SH-SY5Y (cell line): ENCODE measurements around the gene NANOS2.

ENCODE experiments used
- GATA2 ChIP-seq: IDR thresholded peaks from 2 replicates; pipeline ENCODE4 v1.6.1; 2011; ENCODE audit warnings: mild to moderate bottlenecking, low read depth, low read length
- GATA3 ChIP-seq: IDR thresholded peaks from 2 replicates; pipeline ENCODE4 v1.6.1; 2011; ENCODE audit warnings: low read depth, mild to moderate bottlenecking, low read length, moderate library complexity

Gene NANOS2

DNA sequence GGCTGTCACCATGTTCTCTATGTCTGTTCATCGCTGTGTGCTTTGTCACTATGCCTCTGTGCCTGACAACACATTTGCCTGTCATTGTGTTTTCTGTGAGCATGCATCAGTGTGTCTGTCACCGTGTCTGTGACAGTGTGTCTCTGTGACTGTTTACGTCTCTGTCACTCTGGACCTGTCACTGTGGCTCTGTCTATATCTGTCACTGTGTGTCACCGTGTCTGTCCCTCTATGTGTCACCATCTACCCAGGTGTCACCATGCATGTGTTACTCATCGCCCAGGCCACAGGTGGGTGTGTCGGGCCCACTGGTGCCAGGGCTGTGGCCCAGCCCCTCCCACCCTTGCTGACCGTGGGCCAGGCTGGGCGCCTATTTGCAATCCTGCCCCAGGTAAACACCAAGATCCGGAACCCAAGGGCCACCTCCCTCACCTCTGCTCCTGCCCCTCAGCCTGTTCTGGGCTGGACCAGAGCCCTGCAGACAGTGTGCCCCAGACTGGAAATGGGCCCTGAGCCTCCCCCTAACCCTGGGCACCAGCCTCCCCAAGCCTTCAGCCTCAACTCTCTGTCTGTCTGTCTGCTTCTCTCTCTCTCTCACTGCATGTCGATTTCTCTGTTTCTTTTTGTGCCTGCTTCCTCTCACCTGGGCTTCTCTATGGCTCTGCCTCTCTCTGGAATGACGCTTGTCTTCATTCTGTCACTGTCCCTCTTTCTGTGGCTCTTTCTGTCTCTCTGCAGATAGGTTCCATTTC, 36.4 kb downstream of the NANOS2 start:
- TF ChIP-seq GATA2 = no peak
- TF ChIP-seq GATA3 = no peak

DNA sequence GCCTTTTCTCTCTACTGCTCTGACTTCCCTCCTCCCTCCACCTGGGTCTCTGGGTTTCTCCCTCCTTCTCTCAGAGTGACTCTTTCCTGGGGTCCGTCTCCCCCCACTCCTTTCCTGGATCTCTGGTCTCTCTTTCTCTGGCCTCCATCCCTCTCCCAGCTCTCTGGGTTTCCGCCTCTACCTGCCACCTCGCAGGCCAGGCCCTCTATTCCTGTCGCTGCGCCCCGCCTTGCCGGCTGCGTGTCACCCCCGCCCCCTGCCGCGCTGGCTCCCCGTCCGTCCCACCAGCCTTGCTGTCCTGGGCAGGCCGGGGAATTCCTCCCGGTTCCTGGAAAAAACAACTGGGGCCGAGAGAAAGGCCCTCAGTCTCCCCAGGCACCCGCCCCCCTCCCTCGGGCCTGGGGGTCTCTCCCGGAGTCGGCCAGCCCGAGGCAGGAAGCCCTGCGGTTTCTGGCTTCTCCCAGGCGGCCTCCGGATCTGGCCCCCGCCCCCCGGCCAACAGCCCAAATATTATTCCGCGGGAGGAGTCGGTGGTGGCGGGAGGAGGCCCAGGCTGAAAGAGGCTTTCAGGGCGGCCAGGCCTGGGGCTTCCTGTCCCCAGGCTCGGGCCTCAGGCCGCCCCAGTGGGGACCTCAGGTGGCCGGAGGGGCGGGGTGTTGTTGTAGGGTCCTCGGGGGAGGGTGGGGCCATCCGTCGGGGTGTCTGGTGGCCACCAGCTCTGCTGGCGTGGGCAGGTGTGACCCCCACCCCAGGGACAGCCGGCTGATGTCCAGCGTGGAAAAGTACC, 38.0 kb downstream of the NANOS2 start:
- no peak for TF ChIP-seq GATA3
- TF ChIP-seq GATA2 = no peak

DNA sequence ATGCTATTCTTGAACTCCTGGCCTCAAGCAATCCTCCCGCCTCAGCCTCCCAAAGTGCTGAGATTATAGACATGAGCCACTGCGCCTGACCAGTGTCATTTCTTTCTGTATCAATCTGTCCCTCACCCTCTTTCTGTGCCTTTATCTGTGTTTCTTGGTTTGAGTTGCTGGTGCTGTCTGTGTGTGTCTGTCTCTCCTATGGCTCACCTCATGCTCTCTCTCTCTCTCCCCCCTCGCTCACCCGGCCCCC, 38.5 kb downstream of the NANOS2 start:
- TF ChIP-seq GATA2 (no peak), GATA3 (no peak)

DNA sequence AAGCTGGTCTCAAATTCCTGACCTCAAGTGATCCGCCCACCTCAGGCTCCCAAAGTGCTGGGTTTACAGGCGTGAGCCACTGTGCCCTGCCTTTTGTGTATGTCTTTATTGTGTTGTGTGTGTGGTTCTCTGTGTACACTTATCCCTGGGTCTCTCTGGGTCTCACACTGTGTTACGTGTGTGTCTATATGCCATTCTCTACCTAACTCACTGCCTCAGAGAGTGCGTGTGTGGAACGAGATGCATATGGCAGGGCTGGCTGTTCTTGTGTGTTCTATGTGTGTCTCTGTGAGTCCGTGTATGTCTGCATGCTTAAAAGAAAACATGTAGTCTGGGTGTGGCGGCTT, 40.0 kb downstream of the NANOS2 start:
- TF ChIP-seq GATA3 (no peak), GATA2 (no peak)

DNA sequence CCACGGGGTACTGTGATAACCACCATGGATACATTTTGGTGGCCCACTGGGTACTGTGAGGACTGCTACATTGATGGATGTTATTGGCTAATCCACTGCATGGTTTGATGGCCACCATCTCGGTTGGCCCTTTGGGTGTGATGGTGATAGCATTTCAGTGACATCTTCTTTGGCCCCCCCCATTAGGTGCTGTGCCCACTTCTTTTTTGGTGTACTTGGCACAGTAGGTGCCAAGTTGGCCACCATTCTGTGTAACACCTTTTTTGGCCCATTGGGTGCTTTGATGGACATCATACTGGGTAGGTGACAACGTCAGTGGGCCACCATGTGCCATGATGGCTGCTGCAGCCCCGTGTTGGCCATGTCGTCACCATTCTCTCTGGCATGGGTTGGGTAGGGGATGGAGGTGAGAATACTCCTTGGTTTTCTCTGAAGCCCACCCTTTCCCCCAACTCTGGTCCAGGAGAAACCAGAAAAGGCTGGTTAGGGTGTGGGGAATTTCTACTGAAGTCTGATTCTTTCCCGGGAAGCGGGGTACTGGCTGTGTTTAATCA, 41.3 kb downstream of the NANOS2 start:
- TF ChIP-seq GATA2 (no peak), GATA3 (no peak)

DNA sequence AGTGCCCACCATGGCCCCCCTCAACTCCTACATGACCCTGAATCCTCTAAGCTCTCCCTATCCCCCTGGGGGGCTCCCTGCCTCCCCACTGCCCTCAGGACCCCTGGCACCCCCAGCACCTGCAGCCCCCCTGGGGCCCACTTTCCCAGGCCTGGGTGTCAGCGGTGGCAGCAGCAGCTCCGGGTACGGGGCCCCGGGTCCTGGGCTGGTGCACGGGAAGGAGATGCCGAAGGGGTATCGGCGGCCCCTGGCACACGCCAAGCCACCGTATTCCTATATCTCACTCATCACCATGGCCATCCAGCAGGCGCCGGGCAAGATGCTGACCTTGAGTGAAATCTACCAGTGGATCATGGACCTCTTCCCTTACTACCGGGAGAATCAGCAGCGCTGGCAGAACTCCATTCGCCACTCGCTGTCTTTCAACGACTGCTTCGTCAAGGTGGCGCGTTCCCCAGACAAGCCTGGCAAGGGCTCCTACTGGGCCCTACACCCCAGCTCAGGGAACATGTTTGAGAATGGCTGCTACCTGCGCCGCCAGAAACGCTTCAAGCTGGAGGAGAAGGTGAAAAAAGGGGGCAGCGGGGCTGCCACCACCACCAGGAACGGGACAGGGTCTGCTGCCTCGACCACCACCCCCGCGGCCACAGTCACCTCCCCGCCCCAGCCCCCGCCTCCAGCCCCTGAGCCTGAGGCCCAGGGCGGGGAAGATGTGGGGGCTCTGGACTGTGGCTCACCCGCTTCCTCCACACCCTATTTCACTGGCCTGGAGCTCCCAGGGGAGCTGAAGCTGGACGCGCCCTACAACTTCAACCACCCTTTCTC, 42.3 kb downstream of the NANOS2 start:
- TF ChIP-seq GATA3 (no peak), GATA2 (no peak)

DNA sequence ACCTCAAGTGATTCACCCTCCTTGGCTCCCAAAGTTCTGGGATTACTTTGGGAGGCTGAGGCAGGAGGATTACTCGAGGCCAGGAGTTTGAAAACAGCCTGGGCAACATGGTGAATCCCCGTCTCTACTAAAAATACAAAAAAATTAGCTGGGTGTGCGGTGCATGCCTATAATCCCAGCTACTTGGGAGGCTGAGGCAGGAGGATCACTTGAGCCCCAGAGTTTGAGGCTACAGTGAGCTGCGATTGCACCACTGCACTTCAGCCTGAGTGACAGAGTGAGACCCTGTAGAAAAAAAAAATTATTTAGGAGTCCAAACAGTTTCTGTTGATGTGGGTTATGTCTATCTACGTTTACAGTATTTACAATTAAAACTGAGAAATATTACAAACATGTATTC, 43.8 kb downstream of the NANOS2 start:
- no peak for TF ChIP-seq GATA2
- TF ChIP-seq GATA3 = no peak

DNA sequence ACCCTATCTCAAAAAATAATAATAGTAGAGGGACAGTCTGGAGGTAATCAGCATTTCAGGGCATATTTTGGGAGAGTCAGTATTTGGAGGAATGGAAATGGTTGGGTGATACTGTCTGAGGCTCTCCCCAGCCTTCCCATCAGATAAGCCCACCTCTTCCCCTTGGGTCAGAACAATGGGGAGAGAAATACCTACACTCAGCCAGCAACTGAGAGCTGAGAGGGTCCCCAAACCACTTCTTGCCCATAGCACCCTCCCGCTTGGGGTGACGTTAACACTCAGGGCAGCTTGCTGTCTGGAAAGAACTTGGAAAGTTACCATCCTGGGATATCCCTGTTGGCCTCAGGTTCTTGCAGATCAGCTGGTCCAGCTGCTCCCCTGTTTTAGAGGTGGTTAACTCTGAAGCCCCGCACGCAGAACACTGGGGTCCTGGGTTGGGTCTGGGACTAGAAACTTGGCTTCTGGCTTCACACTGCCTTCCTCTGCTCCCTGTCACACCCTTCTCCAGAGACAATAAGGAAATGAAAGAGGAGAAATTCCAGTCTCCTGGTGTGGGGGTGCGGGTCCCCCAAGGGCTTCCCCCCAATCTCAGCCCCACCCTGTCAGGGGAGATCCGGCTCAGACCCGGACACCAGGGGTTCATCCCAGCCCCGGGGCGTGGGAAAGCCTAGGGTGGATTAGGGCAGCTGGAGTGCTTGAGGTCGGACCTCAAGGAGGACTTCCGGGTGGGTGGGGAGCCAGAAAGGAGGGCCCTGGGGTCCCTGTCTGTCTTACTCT, 48.0 kb downstream of the NANOS2 start:
- TF ChIP-seq GATA3 (no peak), GATA2 (no peak)

DNA sequence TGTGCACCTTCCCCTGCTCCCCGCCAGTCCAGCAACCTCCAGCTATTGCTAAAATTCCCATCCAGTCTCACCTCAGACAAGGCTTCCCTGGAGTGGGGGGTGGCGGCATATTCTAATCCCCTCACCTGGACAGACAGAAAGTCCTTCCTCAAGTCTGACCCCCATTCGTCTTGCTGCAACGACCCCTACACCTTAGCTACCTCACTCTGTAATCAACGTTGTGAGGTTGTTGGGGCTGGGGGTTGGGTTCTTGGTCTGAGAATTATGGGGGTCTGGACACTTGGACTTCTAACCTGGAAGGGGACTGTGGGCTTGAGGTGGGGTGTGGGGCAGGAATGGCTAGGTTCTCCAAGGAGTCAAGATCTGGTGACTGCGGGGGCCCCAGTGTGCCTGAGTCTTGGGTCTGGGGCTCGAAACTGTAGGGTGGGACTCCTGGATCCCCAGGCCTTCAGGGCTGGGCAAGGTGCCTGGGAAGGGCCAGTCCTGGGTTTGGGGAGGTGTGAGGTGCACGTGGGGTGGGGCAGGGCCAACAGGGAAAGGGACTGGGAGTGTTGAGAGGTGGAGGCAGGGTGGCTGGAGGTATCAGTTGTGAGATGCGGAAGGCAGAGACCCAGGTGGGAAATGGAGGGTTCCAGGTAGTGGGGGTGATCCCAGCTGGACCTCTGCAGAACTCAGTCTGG, 49.2 kb downstream of the NANOS2 start:
- no peak for TF ChIP-seq GATA3
- no peak for TF ChIP-seq GATA2

DNA sequence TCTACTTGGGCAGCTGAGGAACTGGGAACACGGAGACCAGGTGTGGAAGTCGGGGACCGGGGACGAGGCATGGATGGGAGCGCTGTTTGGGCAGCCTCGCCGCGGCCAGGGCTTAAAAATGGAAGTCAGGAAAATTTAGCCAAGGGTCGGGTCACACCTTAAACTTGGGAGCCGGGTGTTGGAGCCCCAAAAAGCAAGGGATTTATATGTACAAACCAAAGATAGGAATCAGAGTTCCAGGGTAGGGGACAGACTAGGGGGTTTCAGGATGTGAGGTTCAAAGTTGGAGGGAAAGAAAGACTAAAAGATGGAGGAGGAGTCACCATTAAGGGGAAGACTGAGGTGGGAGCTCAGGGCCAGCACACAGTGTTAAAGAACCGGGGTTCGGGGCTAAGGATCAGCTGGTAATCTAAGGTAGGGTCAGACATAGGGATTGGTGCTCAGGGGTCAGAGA, 49.9 kb downstream of the NANOS2 start:
- no peak for TF ChIP-seq GATA3
- no peak for TF ChIP-seq GATA2

DNA sequence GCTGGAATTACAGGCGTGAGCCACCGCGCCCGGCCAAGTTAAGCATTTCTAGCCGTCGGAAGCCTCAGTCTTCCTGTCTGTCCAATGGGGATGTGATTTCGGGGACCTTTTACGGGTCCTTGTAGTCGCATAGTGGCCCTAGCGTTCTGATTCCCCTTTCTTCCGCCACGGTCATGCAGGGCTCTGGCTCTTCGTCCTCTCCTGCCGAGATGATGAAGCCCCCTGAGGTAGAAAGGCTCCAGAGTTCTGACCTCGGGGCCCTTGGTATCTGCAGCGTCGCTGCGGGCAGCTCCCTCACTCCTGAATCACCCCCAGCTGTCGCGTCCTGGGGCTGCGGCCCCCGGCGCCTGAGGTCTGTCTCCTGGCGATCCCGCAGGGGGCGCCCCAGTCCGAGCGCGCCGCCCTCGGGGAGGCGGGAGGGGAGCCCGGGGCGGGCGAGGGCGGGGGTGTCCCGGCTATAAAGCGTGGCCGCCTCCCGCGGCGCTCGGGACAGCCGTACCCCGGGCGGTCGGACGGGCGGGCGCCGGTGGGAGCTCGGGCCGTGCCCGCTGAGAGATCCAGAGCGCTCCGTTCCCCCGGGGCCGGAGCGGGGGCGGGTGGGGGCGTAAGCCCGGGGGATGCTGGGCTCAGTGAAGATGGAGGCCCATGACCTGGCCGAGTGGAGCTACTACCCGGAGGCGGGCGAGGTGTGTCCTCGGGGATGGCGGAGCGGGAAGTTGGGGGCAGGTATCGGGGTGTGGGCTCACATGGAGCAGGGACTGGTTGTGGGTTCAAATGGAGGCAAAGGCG, 50.5 kb downstream of the NANOS2 start, which contains the start of gene FOXA3:
Gene FOXA3, plus strand, starts transcription at position 487 of the 789 bp plus-strand sequence. Its CDS starts 131 bp downstream, at position 618.
- no peak for TF ChIP-seq GATA2
- TF ChIP-seq GATA3 = no peak

DNA sequence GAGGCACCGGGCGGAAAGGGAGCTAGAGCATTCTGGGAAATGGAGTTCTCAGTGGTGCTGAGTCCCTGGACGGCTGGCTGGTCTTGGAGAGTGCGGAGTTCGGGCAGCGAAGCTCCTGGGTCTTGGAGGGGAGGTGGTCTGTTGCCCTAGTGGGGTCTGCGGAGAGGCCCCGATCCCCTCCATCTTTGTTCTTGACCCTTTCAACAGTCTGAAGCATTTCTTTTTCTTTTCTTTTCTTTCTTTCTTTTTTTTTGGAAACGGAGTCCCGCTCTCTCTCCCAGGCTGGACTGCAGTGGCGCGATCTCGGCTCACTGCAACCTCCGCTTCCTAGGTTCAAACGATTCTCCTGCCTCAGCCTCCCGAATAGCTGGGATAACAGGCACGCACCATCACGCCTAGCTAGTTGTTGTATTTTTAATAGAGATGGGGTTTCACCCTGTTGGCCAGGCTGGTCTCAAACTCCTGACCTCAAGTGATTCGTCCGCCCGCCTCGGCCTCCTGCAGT, 51.2 kb downstream of the NANOS2 start:
- TF ChIP-seq GATA2 (no peak), GATA3 (no peak)
